ENCODE measurements around the gene TTLL9. TPM values are rescaled to one million over a fixed set of nuclear protein-coding genes. Genes with fewer than 3 reads are reported as not detected.

The TTLL9 gene
- total RNA-seq, 1 donor from 2014 or later, result 0.05 TPM

- DNase-seq, result no peak
- Histone ChIP-seq H3K27ac (replicated peaks) (no peak overlapping the region), H3K27me3 (ENCODE audit: low read depth) (no peaks in the 10 kb centered on the region), H3K36me3 (no peaks in the 10 kb centered on the region), H3K4me1 (no peaks in the 10 kb centered on the region), H3K4me3 (no peak overlapping the region), H3K9me3 (replicated peaks) (no peaks in the 10 kb centered on the region)
- intact Hi-C loops (cut with micrococcal nuclease), result no loop called here
- no peak for TF ChIP-seq CTCF (IDR thresholded peaks at IDR 0.05; ENCODE audit: borderline replicate concordance)
These were observed 64.1 kb downstream of the TTLL9 start for GRCh38 chr20:31934491-31934890.

- Histone ChIP-seq H3K36me3 (no peaks in the 10 kb centered on the region), H3K27me3 (ENCODE audit: low read depth) (no peaks in the 10 kb centered on the region), H3K4me1 (no peaks in the 10 kb centered on the region), H3K9me3 (replicated peaks) (no peaks in the 10 kb centered on the region), H3K27ac (replicated peaks) (no peak overlapping the region), H3K4me3 (no peak overlapping the region)
- no peak for DNase-seq
- TF ChIP-seq CTCF (IDR thresholded peaks at IDR 0.05; ENCODE audit: borderline replicate concordance), result no peak
- intact Hi-C loops (cut with micrococcal nuclease), result no loop called here
These were observed 64.7 kb downstream of the TTLL9 start for GRCh38 chr20:31934968-31935764.

- Histone ChIP-seq H3K36me3 (no peaks in the 10 kb centered on the region), H3K27ac (replicated peaks) (no peak overlapping the region), H3K27me3 (ENCODE audit: low read depth) (no peaks in the 10 kb centered on the region), H3K9me3 (replicated peaks) (no peaks in the 10 kb centered on the region), H3K4me1 (no peaks in the 10 kb centered on the region), H3K4me3 (no peak overlapping the region)
- intact Hi-C loops (cut with micrococcal nuclease), result no loop called here
- no peak for DNase-seq
- no peak for TF ChIP-seq CTCF (IDR thresholded peaks at IDR 0.05; ENCODE audit: borderline replicate concordance)
These were observed 66.0 kb downstream of the TTLL9 start for GRCh38 chr20:31936420-31936819.

- Histone ChIP-seq H3K4me1 (peaks cover 6% of the 10 kb centered on the region), H3K27ac (replicated peaks) (no peak overlapping the region), H3K36me3 (no peaks in the 10 kb centered on the region), H3K27me3 (ENCODE audit: low read depth) (no peaks in the 10 kb centered on the region), H3K9me3 (replicated peaks) (no peaks in the 10 kb centered on the region), H3K4me3 (no peak overlapping the region)
- no peak for TF ChIP-seq CTCF (IDR thresholded peaks at IDR 0.05; ENCODE audit: borderline replicate concordance)
- intact Hi-C loops (cut with micrococcal nuclease), result no loop called here
- no peak for DNase-seq
These were observed 67.4 kb downstream of the TTLL9 start for GRCh38 chr20:31937820-31938219.

GRCh38 chr20:31939661-31940060 is 69.2 kb downstream of the TTLL9 start:
- DNase-seq, result no peak
- H3K36me3 ChIP-seq, result peaks cover 4% of the 10 kb centered on the region
- no peaks in the 10 kb centered on the region for H3K9me3 ChIP-seq (replicated peaks)
- no peak overlapping the region for H3K4me3 ChIP-seq
- peaks cover 18% of the 10 kb centered on the region for H3K4me1 ChIP-seq
- no peak for TF ChIP-seq CTCF (IDR thresholded peaks at IDR 0.05; ENCODE audit: borderline replicate concordance)
- intact Hi-C loops (cut with micrococcal nuclease), result no loop called here
- H3K27me3 ChIP-seq (ENCODE audit: low read depth), result no peaks in the 10 kb centered on the region
- no peak overlapping the region for H3K27ac ChIP-seq (replicated peaks)

All from left ventricle myocardium inferior (tissue), 1 donor.